GM18526 (cell line): ENCODE data around the gene HMBS.

Experiments
- POLR2A ChIP-seq: IDR thresholded peaks from 3 replicates; pipeline ENCODE4 v1.6.1; 2011; ENCODE audit not compliant: insufficient read length; ENCODE audit errors: extremely low read depth

The HMBS gene

DNA sequence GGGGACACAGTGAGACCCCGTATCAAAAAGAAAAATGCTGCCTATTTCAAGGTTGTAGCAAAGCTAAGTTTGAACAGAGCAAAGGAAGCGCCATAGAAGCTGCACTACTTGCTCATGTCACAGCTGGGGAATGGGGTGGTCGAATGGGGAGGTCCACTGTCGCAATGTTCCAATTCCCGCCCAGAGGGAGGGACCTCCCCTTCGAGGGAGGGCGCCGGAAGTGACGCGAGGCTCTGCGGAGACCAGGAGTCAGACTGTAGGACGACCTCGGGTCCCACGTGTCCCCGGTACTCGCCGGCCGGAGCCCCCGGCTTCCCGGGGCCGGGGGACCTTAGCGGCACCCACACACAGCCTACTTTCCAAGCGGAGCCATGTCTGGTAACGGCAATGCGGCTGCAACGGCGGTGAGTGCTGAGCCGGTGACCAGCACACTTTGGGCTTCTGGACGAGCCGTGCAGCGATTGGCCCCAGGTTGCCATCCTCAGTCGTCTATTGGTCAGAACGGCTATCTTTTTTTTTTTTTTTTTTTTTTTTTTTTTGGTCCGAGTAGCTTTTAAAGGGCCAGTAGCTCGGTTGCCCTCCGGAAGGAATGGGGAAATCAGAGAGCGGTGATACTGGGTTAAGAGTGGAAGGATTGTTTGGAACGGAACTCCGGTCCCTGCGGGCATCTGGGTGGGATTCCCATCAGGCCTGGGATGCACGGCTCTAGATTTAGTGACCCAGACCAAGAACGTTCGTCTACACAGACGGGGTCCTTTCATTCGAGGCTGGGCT lies at the start of gene HMBS:
Gene HMBS (plus strand): TSS at position 219 of the 774 bp plus-strand sequence. CDS start 153 bp downstream, at position 372.
- peak; percentile 88 for TF ChIP-seq POLR2A

DNA sequence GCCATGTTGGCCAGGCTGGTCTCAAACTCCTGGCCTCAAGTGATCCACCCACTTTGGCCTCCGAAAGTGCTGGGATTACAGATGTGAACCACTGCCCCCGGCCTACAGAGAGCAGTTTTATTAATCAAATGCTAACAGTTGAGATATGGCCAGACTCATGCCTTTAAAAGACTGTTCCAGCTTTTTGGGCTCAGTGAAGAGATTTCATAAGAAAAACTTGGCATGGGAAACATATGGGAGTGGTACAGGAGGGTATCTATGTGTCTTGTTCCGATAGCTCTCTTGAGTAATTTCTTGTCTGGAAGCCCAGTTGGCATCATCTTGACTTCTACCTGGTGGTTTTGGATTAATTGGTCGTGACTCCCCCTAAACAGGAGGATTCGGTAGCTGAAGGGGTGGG lies 45.8 kb upstream of the HMBS start:
- no peak for TF ChIP-seq POLR2A

DNA sequence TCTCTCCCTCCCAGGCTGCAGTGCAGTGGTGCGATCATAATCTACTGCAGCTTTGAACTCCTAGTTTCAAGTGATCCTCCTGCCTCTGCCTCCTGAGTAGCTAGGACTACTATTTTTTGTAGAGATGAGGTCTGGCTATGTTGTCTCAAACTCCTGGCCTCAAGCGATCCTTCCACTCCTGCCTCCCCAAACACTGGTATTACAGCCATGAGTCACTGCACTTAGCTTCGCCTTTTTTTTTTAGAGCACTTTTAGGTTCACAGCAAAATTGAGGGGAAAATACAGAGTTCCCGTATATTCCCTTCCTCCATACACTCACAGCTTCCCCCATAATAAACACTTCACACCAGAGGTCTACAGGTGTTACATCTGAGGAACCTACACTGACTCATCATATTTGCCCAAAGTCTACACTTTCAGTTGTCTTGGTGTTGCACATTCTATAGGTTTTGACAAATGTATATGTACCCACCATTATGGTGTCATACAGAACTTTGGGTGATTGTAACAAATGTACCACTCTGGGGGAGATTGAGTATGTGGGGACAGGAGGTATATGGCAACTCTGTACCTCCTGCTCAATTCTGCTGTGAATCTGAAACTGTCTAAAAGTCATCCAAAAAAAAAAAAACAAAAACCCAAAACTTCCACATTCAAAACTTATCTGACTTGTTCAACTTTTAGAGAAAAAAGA lies 42.7 kb upstream of the HMBS start:
- no peak for TF ChIP-seq POLR2A

DNA sequence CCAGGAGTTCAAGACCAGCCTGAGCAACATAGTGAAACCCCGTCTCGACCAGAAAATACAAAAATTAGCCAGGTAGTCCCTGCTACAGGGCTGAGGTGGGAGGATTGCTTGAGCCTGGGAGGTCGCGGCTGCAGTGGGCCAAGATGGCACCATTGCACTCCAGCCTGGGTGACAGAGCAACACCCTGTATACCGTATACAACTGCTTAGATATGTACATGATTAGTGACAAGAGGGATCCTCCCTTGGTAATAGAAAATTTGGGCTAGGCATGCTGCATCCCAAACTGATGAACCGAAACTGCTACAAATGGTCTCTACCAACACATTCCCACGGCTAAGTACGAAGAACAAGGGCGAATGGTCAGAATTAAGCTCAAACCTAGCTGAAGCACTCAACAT lies 41.8 kb upstream of the HMBS start:
- TF ChIP-seq POLR2A, result no peak

DNA sequence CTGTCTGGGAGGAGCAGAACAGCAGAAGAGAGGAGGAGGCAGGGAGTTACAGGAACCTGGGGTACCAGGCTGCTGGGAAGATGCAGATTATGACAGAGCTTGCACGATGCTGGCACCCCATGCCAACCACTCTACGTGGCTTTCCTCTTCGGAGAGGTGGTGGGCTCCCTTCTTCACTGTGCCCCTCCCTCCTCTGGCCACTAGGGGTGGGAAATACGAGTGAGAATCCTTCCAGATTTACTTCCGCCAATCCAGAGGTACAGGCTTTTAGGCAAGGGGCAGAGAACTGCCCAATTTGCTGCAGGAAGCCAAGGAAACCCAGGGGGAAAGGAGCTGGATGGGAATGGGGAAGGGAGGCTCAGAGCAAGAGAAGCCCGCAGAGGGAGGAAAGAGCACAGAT lies 40.0 kb upstream of the HMBS start:
- TF ChIP-seq POLR2A, result no peak

DNA sequence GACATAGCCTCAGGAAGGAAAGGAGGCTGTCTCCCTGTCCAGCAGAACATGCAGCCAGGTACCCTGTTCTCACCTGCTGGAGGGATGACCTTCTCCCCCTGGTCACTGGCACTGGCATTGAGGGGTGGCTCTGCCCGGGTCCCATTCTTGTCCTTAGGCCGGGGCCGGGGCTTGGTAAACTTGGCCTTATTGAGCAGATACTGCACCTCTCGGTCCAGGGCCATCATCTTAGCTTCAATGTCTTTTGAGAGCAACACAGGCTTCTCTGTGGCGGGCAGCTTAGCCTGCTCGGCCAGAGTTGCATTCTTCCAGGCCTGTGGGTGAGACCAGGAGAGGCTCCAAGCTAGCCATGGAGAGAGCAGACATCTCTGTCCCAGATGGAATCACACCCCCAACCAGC lies 38.2 kb upstream of the HMBS start:
- TF ChIP-seq POLR2A, result no peak

DNA sequence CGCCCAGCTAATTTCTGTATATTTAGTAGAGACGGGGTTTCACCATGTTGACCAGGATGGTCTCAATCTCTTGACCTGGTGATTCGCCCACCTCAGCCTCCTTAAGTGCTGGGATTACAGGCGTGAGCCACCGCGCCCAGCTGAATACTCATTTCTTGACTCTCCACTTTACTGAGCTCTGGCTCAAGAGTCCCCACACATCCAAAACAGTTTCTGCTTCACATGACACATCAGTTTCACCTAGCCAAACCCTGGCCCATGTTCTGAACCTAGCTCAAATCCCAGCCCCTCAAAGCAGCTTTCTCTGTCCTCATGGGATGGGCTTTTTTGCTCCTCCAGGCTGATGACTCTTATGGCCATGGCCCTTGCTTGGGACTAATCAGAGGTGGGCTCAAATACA lies 37.5 kb upstream of the HMBS start:
- TF ChIP-seq POLR2A, result no peak

DNA sequence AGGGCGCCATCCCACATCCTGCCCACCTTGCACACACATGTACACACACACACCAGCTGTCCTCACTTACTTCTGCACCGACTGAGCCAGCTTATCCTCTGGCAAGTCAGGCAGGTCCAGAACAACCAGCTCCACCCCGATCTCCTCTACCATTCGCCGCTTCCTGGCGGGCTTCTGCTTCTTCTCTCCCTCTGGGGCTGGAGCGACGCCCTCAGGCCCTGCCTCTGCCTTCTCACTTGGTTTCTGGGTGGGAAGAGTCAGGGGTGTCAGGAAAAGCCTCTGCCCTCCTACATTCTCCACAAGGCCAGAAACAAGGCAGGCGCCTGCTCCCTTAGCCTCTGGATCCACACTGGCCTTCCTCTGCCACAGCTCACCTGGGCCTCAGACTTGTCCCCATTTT lies 36.0 kb upstream of the HMBS start:
- TF ChIP-seq POLR2A, result no peak

DNA sequence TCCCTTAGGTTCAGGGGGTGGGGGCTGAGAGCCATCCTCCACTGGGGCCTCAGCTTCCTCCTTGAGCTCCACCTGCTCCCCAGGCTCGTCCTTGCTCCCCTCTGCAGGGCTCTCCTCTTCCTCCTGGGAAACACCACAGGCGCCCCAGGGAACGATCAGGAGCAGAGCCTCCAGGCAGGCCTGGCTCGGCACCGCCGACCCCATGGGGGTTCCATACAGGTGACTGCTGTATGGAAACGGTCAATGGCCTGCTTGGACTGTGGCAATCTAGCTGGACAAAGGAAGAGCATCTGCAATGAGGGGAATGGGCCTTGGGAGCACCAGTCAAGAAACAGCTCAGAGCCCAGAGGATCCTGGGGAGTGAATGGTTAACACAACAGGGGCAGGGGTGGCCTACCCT lies 35.6 kb upstream of the HMBS start:
- no peak for TF ChIP-seq POLR2A

DNA sequence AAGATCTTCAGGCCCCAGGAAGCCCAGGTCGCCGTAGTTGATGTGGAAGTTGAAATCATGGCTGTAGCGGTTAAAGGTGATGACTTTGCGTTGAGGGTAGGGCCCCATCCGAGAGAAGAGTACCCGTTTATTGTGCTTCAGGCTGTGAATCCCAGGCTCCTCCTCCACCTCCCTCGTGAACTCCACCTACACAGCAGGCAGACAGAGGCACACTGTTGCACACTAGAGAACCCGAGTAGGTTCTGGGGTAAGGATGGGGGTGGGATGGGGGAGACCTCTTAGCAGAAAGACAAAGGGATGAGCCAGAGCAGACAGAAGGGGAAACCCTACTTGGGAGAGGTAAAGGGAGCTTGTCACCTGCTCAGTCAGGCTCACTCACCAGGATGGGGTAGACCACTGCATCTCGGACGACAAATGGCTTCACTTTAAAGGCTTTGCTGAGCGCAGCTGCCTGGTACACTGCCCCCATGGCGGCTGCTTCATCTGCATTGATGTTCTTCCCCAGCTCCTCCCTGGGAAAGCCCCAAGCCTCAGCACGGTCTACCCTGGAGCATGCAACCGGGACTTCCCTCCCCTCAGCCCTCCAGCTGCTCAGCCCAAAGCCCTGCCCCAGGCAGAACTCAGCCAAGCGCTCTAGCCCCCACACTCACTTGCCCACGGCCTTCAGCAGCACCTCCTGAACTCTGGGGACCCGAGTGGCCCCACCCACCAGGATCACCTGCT lies 33.1 kb upstream of the HMBS start:
- TF ChIP-seq POLR2A, result peak; percentile 37

DNA sequence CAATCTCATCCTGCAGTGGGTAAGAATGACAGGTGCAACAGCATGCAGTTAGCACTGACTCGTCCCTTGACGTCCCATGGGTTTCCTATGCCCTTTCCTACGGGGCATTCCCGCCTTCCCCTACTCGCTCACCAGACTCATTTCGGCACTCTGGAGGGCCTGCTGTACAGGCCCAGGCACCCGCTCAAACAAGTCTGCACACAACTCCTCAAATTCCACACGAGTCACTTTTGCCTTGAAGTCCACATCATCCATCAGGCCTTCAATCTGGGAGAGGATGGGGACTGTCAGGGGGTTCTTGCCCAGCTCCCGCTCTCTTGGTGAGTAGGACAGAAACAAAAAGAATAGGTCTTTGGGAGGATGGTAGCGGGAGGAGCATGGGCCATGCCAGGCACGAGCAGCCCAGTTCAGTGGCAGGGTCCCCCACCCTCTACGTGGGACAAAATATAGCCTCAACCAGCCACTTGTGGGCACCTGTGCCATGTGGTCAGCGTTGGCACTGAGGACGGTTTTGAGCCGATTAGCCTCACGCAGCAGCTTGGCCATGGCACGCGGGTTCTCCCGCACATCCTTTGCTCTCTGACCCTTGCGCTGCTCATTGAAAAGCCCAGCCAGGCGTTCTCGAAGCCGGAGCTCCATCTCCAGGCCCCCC lies 32.4 kb upstream of the HMBS start:
- no peak for TF ChIP-seq POLR2A

DNA sequence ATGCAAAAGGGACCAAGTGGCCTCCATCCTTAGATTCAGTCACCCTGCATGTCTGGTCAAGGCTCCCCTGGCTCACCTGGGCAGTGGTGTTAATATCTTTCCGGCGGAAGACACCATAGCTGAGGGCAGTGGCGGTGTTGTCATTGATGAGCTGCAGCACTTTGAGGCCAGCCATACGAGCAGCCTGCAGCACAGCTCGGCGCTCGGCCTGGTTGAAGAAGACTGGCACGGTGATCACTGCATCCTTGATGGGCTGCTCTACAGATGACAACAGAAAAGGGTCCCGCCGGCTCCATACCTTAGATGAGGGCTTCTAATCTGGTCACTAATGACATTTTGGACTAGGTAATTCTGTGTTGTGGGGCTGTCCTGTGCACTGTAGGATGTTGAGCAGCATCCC lies 30.3 kb upstream of the HMBS start:
- TF ChIP-seq POLR2A, result no peak

DNA sequence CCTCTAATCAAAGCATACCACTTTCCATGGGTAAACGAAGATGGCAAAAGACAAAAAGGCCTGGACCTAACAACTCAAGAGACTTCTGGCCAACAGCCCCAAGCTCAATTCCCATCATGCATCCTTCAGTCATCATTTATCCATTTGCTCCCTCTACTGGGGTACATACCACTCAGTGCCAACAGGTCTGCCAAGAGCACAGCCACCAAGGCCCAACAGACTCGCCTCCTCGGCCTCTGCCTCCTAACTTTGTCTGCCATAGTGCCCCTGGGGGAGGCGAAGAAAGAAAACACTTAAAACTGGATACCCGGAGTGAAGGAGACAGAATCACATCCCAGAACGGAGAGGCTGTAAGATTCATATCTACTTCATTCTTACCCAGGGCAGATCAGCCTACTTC lies 28.8 kb upstream of the HMBS start:
- TF ChIP-seq POLR2A, result no peak

DNA sequence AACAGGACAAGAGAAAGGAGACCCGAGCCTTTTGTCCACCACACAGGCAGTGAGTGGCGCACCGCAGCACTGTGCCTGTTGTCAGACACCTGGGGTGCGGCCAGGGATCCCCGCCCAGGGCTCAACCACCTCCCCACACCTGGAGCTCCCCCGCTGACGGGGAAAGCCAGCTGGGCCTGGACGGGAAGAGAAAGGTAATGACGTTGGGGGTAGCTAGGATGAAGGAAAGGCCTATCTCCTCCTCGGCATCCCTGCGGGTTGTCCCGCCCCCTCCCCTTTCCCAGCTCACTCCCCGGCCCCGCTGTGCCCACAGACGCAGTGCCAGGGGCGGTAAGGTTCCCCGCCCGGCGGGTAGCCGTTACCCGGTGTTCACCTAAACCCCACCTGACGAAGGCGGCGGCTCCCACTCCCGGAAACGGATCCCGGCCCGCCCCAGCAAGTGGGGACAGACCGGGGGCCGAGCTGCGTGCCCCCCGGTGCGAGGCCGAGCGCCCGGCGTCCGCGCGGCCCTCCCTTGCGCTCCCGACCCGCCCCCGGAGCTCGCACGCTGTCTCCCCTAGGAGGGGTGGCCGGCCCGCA lies 28.2 kb upstream of the HMBS start:
- no peak for TF ChIP-seq POLR2A
